ENCODE data around the gene SNAPC4.

GRCh38 chr9:136445799-136446198 is 45.8 kb upstream of the SNAPC4 start:
- TF ChIP-seq SIN3A (IDR thresholded peaks at IDR 0.05; ENCODE audit: borderline replicate concordance, insufficient read depth, low read length) (no peak), POLR2AphosphoS5 (IDR thresholded peaks at IDR 0.05; ENCODE audit: low read depth, low read length) (no peak), REST (IDR thresholded peaks at IDR 0.05; ENCODE audit: insufficient read depth in 1 of 2, low read depth in 2 of 2, low read length in 2 of 2) (no peak)
